Upper lobe of right lung (tissue), 1 donor: ENCODE measurements around the gene ROBO2. TPM values are rescaled to one million over a fixed set of nuclear protein-coding genes. Genes with fewer than 3 reads are reported as not detected.

Experiments
- ATAC-seq: fragments of 200-7000 bp; cut with Tn5 transposase; one replicate; pipeline ENCODE4 v1.9.1; 2020; ENCODE audit warnings: mild to moderate bottlenecking, moderate library complexity
- DNase-seq: peaks from one replicate; pipeline ENCODE4 v3.0.0-alpha.2; 2020
- H3K27ac ChIP-seq: fragments of 200-600 bp; one replicate; pipeline ENCODE4 v1.8.0; 2022
- H3K27me3 ChIP-seq: fragments of 200-600 bp; one replicate; pipeline ENCODE4 v1.8.0; 2022; ENCODE audit warnings: mild to moderate bottlenecking
- H3K36me3 ChIP-seq: fragments of 200-600 bp; one replicate; pipeline ENCODE4 v1.8.0; 2022
- H3K4me1 ChIP-seq: fragments of 200-600 bp; one replicate; pipeline ENCODE4 v1.8.0; 2022
- H3K4me3 ChIP-seq: fragments of 200-600 bp; one replicate; pipeline ENCODE4 v1.8.0; 2022; ENCODE audit warnings: mild to moderate bottlenecking
- H3K9me3 ChIP-seq: fragments of 200-600 bp; one replicate; pipeline ENCODE4 v1.8.0; 2022
- CTCF ChIP-seq: fragments of 200-600 bp; IDR thresholded peaks from one replicate; pipeline ENCODE4 v1.8.0; 2022; ENCODE audit warnings: antibody characterized with exemption
- intact Hi-C: fragments of 100-400 bp; cut with DNase I; formaldehyde crosslinking; loops from one replicate; pipeline ENCODE4 v1.11.0; 2022
- total RNA-seq: library from RNA; stranded (reverse); fragmentation: NEBNext Ultra II Directional; extraction: Animal tissue kit (Norgen Biotek cat#: 25700); gene quantifications from one replicate; pipeline ENCODE4 v1.2.1, GENCODE V29; 2021
- donor health status: DM: no; HTN: yes; CAD: no; lungs with severe emphysema.

Gene ROBO2
- total RNA-seq, 1 donor from 2014 or later: 27.1 TPM

DNA sequence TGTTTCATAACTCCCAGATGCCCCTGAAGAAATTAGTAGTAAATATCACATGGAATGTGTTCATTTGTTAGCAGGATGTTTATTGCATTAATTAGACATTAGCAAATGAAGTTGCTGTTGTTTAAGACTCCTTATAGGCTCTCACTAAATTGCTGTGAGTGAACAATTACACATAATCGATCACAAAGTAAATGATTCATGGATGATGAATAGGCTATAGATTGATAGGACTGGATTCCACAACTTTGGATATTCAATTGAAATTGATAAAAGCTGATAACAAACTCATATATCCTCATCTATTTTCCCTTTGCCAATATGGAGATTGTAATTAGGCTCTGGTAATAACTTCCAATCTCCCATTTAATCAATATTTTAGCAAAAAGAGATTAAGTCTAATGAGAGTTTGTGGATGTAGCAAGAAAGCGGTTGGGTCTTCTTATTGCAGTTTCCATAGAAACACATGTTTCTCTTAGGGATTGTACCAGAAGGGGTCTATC lies 555.5 kb downstream of the ROBO2 start:
- ATAC-seq: no peak
- Histone ChIP-seq H3K4me3 (no peak overlapping the region), H3K27me3 (no peaks in the 10 kb centered on the region), H3K9me3 (no peaks in the 10 kb centered on the region), H3K36me3 (no peaks in the 10 kb centered on the region), H3K27ac (no peak overlapping the region), H3K4me1 (no peaks in the 10 kb centered on the region)
- no peak for DNase-seq
- no peak for TF ChIP-seq CTCF
- intact Hi-C loops: no loop called here

- no peaks in the 10 kb centered on the region for H3K4me1 ChIP-seq
- H3K36me3 ChIP-seq: no peaks in the 10 kb centered on the region
These were observed 560.0 kb downstream of the ROBO2 start for GRCh38 chr3:77599948-77600347.

GRCh38 chr3:77601823-77602415 lies 562.0 kb downstream of the ROBO2 start:
- Histone ChIP-seq H3K36me3 (no peaks in the 10 kb centered on the region), H3K9me3 (no peaks in the 10 kb centered on the region), H3K27me3 (no peaks in the 10 kb centered on the region), H3K27ac (no peak overlapping the region), H3K4me3 (no peak overlapping the region), H3K4me1 (no peaks in the 10 kb centered on the region)
- no peak for TF ChIP-seq CTCF
- DNase-seq (no peak), ATAC-seq (no peak)
- intact Hi-C loops: no loop called here

More at GRCh38 chr3:77599948-77600347, 560.0 kb downstream of the ROBO2 start:
- no peak for TF ChIP-seq CTCF
- Histone ChIP-seq H3K4me3 (no peak overlapping the region), H3K27ac (no peak overlapping the region), H3K9me3 (no peaks in the 10 kb centered on the region), H3K27me3 (no peaks in the 10 kb centered on the region)
- ATAC-seq: no peak
- intact Hi-C loops: no loop called here
- DNase-seq: no peak

- Histone ChIP-seq H3K36me3 (no peaks in the 10 kb centered on the region), H3K9me3 (no peaks in the 10 kb centered on the region), H3K4me1 (no peaks in the 10 kb centered on the region), H3K27me3 (no peaks in the 10 kb centered on the region), H3K4me3 (no peak overlapping the region), H3K27ac (no peak overlapping the region)
- DNase-seq (no peak), ATAC-seq (no peak)
- intact Hi-C loops: no loop called here
- no peak for TF ChIP-seq CTCF
These were observed 562.8 kb downstream of the ROBO2 start for GRCh38 chr3:77602722-77603121.

- ATAC-seq (no peak), DNase-seq (no peak)
- Histone ChIP-seq H3K9me3 (no peaks in the 10 kb centered on the region), H3K27ac (no peak overlapping the region), H3K4me3 (no peak overlapping the region), H3K27me3 (no peaks in the 10 kb centered on the region), H3K4me1 (no peaks in the 10 kb centered on the region), H3K36me3 (no peaks in the 10 kb centered on the region)
- intact Hi-C loops: no loop called here
- no peak for TF ChIP-seq CTCF
These were observed 565.4 kb downstream of the ROBO2 start for GRCh38 chr3:77605308-77605707.

- Histone ChIP-seq H3K36me3 (no peaks in the 10 kb centered on the region), H3K27me3 (no peaks in the 10 kb centered on the region), H3K27ac (no peak overlapping the region), H3K9me3 (no peaks in the 10 kb centered on the region), H3K4me1 (no peaks in the 10 kb centered on the region), H3K4me3 (no peak overlapping the region)
- DNase-seq (no peak), ATAC-seq (no peak)
- intact Hi-C loops: no loop called here
- TF ChIP-seq CTCF: no peak
These were observed 566.0 kb downstream of the ROBO2 start for GRCh38 chr3:77605865-77606264.
